Measurements from ENCODE around the gene SUCLA2.

- TF ChIP-seq CTCF (IDR thresholded peaks at IDR 0.05) (no peak), EZH2 (IDR thresholded peaks at IDR 0.05; ENCODE audit: borderline replicate concordance, insufficient read depth, low read depth, low read length, poor library complexity, severe bottlenecking) (no peak)
Observed at GRCh38 chr13:48038761-48039160, 37.7 kb upstream of the SUCLA2 start.
